CD4-positive, alpha-beta T cell treated with Interleukin-10 for 1 hour (primary cell): ENCODE results near the gene RMI1.
A peak's percentile ranks its signal among the peaks of the same experiment; 100 is the strongest.
"Not testable (repeated sequence)": the region's sequence is repeated elsewhere in the genome, so short reads cannot be mapped to it uniquely, and the experiment has no call there.

Experiments
- DNase-seq: peaks from one replicate; pipeline ENCODE4 v3.0.0-alpha.2; 2020

Gene RMI1

GRCh38 chr9:83980395-83981125 is at the start of gene RMI1:
TSS of gene RMI1 (plus strand) at chr9:83980805. CDS start at chr9:84000987, 20,182 bp downstream.
- peak; percentile 99 for DNase-seq

GRCh38 chr9:83930881-83931280 is 49.7 kb upstream of the RMI1 start:
- no peak for DNase-seq

DNA sequence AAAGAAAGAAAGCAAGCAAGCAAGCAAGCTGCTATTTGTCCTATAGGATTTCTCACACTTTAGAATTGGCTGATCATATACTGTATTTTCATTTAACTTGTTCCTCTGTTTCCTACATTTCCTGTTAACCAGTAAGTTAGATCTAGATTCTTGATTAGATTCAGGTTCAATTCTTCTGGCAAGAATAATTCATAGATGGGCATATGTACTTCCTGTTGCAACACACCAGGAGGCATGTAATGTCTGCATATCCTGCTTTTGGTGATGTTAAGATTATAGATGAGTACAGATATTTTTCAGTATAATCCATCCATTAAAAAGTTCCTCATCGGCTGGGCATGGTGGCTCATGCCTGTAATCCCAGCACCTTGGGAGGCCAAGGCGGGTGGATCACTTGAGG is 48.6 kb upstream of the RMI1 start:
- DNase-seq, result no peak

- no peak for DNase-seq
Measured at GRCh38 chr9:83932851-83933250, 47.8 kb upstream of the RMI1 start.

- DNase-seq, result no peak
Measured at GRCh38 chr9:83933790-83934189, 46.8 kb upstream of the RMI1 start.

GRCh38 chr9:83934569-83935275 is 45.9 kb upstream of the RMI1 start:
- DNase-seq, result no peak

DNA sequence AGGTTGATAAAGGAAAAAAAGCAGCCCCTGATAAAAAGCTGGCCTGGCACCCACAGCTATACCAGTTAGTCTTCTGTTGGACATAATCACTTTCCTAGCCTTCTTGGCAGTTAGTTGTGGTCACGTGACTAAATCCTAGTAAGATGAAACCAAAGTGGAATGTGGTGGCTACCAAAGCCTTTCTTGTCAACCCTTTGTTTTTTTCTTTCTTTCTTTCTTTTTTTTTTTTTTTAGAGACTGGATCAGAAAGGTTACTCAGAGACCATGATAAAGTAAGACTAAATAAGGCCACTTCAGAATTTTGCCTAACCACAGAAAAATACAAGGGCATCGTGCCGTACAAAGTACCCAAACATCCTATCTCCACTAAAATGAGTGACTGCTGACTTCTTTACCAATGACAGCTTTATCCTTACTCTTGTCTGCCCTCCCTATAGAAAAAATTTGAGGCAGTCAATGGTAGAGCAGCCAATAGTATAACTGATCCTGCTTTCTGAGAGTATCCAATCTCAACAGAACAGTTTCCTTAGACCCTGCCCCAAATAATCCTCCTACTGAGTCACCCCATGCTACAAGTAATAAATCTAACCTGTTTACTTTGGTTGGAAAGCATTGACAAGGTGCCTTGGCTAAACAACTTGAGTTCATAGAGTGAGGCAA is 45.2 kb upstream of the RMI1 start:
- no peak for DNase-seq

DNA sequence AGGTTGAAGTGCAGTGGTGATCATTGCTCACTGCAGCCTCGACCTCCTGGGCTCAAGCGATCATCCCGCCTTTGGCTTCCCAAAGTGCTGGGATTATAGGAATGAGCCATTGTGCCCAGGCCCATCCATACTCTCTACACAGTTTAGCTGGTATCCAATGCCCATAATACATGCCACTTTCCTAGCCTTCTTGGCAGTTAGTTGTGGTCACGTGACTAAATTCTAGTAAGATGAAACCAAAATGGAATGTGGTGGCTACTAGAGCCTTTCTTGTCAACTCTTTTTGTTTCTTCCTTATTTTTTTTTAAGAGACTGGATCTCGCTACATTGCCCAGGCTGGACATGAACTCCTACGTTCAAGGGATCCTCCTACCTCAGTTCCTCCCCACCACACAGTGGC is 44.1 kb upstream of the RMI1 start:
- no peak for DNase-seq

DNA sequence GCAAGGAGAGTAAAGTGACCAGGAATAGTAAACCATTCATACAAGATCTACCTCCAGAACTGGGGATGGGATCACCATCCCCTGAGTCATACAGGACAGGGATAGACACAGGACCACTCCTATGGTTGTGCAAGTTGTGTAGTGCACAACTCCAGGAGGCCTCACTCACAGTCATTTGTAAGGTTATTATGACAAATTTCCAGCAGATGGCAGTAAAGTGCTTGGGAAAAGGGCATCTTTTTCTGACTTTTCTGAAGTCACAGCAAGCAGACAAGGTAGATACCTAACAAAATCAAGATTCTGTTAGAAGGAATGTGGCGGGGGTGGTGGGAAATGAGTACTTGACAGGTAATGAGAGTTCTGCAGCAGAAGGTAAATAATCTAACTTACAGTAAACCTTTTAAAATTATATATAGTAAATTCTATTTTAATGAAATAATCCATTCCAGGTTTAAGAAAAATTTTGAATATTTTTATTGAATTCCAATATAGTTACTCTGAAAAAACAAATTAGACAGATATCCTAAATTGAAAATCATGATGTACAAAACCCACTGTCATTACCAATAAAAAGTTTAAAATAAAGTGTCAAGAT is 42.6 kb upstream of the RMI1 start:
- peak; percentile 82 for DNase-seq

GRCh38 chr9:83940590-83941303 is 39.9 kb upstream of the RMI1 start:
- no peak for DNase-seq

- DNase-seq, result not testable (repeated sequence)
Measured at GRCh38 chr9:83948096-83948495, 32.5 kb upstream of the RMI1 start.

GRCh38 chr9:83956086-83956435 is 24.5 kb upstream of the RMI1 start:
- peak; percentile 29 for DNase-seq

GRCh38 chr9:83956436-83957247 is 24.0 kb upstream of the RMI1 start:
- peak; percentile 58 for DNase-seq

- no peak for DNase-seq
Measured at GRCh38 chr9:83957248-83957513, 23.4 kb upstream of the RMI1 start.

DNA sequence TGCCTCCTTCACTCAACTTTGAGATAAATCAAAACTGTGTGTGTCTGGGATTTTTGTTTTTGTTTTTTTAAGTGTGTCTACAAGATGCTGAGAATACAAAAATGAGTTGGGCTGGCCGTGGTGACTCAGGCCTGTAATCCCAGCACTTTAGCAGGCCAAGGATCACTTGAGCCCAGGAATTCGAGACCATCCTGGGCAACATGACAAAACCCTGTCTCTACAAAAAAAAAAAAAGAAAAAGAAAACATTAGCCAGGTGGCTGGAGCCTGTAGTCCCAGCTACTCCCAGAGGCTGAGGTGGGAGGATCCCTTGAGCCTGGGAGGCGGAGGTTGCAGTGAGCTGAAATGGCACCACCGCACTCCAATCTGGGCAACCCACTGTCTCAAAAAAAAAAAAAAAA is 21.5 kb upstream of the RMI1 start:
- DNase-seq, result no peak

GRCh38 chr9:83960991-83961390 is 19.6 kb upstream of the RMI1 start:
- DNase-seq, result no peak

DNA sequence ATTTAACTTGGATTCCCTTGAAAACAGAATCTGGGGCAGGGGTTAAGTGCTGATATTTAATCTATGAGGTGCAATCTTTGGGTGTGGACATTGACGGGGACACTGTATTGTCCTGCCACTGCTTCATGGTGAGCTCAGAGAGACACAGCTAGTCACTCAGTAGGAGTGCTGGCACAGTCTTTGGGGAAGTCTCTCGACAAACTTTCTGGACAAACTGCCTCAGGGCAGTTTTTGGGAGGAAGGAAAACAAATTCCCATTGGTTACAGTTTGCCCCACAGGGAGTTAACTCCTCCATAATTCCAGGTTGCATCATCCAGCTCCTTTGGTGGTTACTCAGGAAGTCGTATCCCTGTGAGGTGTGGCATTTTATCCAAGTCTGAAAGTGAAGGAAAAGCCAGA is 18.4 kb upstream of the RMI1 start:
- DNase-seq, result no peak

- no peak for DNase-seq
Measured at GRCh38 chr9:83964973-83965349, 15.6 kb upstream of the RMI1 start.

GRCh38 chr9:83965350-83966208 is 15.0 kb upstream of the RMI1 start:
- DNase-seq, result no peak

DNA sequence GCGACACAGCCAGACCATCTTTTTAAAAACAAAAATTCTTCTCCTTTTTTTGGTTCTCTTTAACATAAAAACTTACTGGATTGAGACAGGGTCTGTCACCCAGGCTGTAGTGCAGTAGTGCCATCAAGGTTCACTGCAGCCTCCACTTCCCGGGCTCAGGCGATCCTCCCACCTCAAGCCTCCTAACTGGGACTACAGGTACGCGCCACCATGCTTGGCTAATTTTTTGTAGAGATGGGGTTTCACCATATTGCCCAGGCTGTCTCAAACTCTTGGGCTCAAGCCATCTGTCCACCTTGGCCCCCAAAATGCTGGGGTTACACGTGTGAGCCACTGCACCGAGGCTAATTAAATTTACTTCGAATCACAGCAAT is 14.4 kb upstream of the RMI1 start:
- DNase-seq, result no peak

DNA sequence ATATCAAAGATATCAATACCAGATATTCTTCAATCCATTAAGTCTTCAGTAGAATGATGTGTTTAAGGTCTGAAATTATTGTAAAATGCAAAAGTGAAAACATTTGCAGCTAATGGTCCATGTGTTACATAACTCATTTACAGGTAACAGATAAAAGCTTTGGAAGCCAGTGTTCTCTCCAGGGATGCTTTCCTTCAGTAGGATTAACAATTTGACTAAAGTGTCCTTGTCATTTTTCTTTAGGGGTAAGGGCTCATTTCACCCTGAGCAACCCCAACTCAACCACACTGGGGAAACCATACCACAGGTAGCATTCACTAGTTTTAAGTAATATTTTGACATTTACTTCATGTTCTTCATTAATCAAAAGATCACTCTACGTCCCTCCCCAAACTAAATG is 13.5 kb upstream of the RMI1 start:
- no peak for DNase-seq

- no peak for DNase-seq
Measured at GRCh38 chr9:83969602-83970001, 11.0 kb upstream of the RMI1 start.
